ENCODE data around the gene TRIM68.

Gene TRIM68

GRCh38 chr11:4560467-4560866 is 47.6 kb downstream of the TRIM68 start:
- Histone ChIP-seq H3K4me2 (ENCODE audit: low read depth, low read length, poor library complexity, severe bottlenecking) (no peak overlapping the region), H3K9ac (ENCODE audit: low read length) (no peak overlapping the region), H2AFZ (ENCODE audit: low read depth, low read length, severe bottlenecking) (no peak overlapping the region), H3K9me2 (replicated peaks; ENCODE audit: insufficient read depth, low read length) (no peaks in the 10 kb centered on the region), H4K20me1 (ENCODE audit: low read depth, low read length) (no peaks in the 10 kb centered on the region), H3K4me3 (ENCODE audit: insufficient read depth, low read length, poor library complexity, severe bottlenecking) (no peak overlapping the region), H3K36me3 (ENCODE audit: low read length) (no peaks in the 10 kb centered on the region), H3K27ac (ENCODE audit: low read depth, low read length) (no peak overlapping the region), H3K9me3 (ENCODE audit: insufficient read depth, low read length) (no peaks in the 10 kb centered on the region; the same call in 1 of the 2 replicates), H3F3A (ENCODE audit: insufficient read depth) (no peaks in the 10 kb centered on the region), H3K27me3 (ENCODE audit: low read length) (no peaks in the 10 kb centered on the region; the same call in 1 of the 2 replicates), H3K79me2 (ENCODE audit: insufficient read depth, low read length) (no peaks in the 10 kb centered on the region)
- TF ChIP-seq, protein P1, sequence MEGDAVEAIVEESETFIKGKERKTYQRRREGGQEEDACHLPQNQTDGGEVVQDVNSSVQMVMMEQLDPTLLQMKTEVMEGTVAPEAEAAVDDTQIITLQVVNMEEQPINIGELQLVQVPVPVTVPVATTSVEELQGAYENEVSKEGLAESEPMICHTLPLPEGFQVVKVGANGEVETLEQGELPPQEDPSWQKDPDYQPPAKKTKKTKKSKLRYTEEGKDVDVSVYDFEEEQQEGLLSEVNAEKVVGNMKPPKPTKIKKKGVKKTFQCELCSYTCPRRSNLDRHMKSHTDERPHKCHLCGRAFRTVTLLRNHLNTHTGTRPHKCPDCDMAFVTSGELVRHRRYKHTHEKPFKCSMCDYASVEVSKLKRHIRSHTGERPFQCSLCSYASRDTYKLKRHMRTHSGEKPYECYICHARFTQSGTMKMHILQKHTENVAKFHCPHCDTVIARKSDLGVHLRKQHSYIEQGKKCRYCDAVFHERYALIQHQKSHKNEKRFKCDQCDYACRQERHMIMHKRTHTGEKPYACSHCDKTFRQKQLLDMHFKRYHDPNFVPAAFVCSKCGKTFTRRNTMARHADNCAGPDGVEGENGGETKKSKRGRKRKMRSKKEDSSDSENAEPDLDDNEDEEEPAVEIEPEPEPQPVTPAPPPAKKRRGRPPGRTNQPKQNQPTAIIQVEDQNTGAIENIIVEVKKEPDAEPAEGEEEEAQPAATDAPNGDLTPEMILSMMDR (IDR thresholded peaks at IDR 0.05; ENCODE audit: insufficient read depth, low read length, poor library complexity, severe bottlenecking), result no peak
- no peak for TF ChIP-seq EZH2phosphoT487 (conservative IDR thresholded peaks at IDR 0.05; ENCODE audit: low read length)

GRCh38 chr11:4559527-4560440 is 48.2 kb downstream of the TRIM68 start:
- Histone ChIP-seq H3K27ac (ENCODE audit: low read depth, low read length) (no peak overlapping the region), H2AFZ (ENCODE audit: low read depth, low read length, severe bottlenecking) (no peak overlapping the region), H3K36me3 (ENCODE audit: low read length) (no peaks in the 10 kb centered on the region), H3K9me3 (ENCODE audit: insufficient read depth, low read length) (no peaks in the 10 kb centered on the region; the same call in 1 of the 2 replicates), H3K27me3 (ENCODE audit: low read length) (no peaks in the 10 kb centered on the region; the same call in 1 of the 2 replicates), H4K20me1 (ENCODE audit: low read depth, low read length) (no peaks in the 10 kb centered on the region), H3K79me2 (ENCODE audit: insufficient read depth, low read length) (no peaks in the 10 kb centered on the region), H3K4me3 (ENCODE audit: insufficient read depth, low read length, poor library complexity, severe bottlenecking) (no peak overlapping the region), H3F3A (ENCODE audit: insufficient read depth) (no peaks in the 10 kb centered on the region), H3K9ac (ENCODE audit: low read length) (no peak overlapping the region), H3K9me2 (replicated peaks; ENCODE audit: insufficient read depth, low read length) (no peaks in the 10 kb centered on the region), H3K4me2 (ENCODE audit: low read depth, low read length, poor library complexity, severe bottlenecking) (no peak overlapping the region)
- TF ChIP-seq, protein P1 (IDR thresholded peaks at IDR 0.05; ENCODE audit: insufficient read depth, low read length, poor library complexity, severe bottlenecking), result no peak
- no peak for TF ChIP-seq EZH2phosphoT487 (conservative IDR thresholded peaks at IDR 0.05; ENCODE audit: low read length)

DNA sequence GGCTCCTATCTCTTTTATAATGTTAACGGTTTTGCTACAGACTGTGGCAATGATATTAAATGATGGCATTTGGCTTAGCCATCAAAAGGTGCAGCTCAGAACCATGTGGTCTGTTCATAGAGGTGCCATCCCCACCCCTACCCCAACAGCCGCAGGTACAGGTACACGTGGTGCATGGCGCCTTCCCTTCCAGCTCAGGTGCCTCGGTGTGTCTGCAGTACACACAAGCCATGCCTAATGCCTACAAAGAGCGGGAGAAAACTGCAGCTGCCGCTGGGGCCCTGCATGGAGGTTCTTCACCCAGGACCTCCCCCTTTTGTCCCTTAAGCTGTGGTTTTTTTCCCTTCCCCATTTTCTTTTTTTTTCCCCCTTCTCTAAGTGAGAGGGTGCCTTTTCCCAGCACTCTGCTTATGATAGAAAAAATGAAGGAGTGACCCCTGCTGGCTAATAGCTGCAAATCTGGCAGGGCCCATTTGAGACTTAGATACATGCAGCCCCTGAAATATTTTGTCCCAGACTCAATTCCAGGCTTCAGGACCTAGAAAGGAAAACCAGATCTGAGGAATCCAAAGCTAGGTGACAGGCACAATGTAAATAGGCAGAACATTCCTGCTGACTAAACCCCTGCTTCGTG is 56.6 kb downstream of the TRIM68 start:
- no peak overlapping the region for H2AFZ ChIP-seq (ENCODE audit: low read depth, low read length, severe bottlenecking)

More for the DNA sequence above, 56.6 kb downstream of the TRIM68 start:
- Histone ChIP-seq H3K79me2 (ENCODE audit: insufficient read depth, low read length) (no peaks in the 10 kb centered on the region), H3K36me3 (ENCODE audit: low read length) (no peaks in the 10 kb centered on the region), H3K9ac (ENCODE audit: low read length) (no peak overlapping the region), H4K20me1 (ENCODE audit: low read depth, low read length) (no peaks in the 10 kb centered on the region), H3K9me3 (ENCODE audit: insufficient read depth, low read length) (no peaks in the 10 kb centered on the region), H3F3A (ENCODE audit: insufficient read depth) (no peaks in the 10 kb centered on the region), H3K4me3 (ENCODE audit: insufficient read depth, low read length, poor library complexity, severe bottlenecking) (no peak overlapping the region), H3K27ac (ENCODE audit: low read depth, low read length) (no peak overlapping the region), H3K27me3 (ENCODE audit: low read length) (no peaks in the 10 kb centered on the region; the same call in 1 of the 2 replicates), H3K9me2 (replicated peaks; ENCODE audit: insufficient read depth, low read length) (no peaks in the 10 kb centered on the region), H3K4me2 (ENCODE audit: low read depth, low read length, poor library complexity, severe bottlenecking) (no peak overlapping the region)
- TF ChIP-seq, protein P1 (IDR thresholded peaks at IDR 0.05; ENCODE audit: insufficient read depth, low read length, poor library complexity, severe bottlenecking), result peak; percentile 55
- no peak for TF ChIP-seq EZH2phosphoT487 (conservative IDR thresholded peaks at IDR 0.05; ENCODE audit: low read length)
